SK-MEL-5 (cell line): ENCODE measurements around the gene LRR1. TPM values are rescaled to one million over a fixed set of nuclear protein-coding genes. Genes with fewer than 3 reads are reported as not detected.

Experiments used
- DNase-seq: peaks from one replicate; pipeline ENCODE4 v3.0.0-alpha.2; 2016; ENCODE audit warnings: low read depth, low spot score
- in situ Hi-C: cut with HindIII; loops from 2 replicates; pipeline ENCODE4 v1.10.0; 2016; ENCODE audit warnings: low sequenced_read_pairs, high pct_unique_total_duplicates, low pct_unique_long_range_greater_than_20kb
- polyA plus RNA-seq, 2 experiments: library from polyadenylated mRNA; depleted of rRNA; stranded (reverse); fragments of >200 nt; gene quantifications; 2 replicates each; pipeline ENCODE4 v1.2.3, GENCODE V29; 2015
- total RNA-seq: library from RNA; depleted of rRNA; stranded (reverse); fragments of >200 nt; shearing (Covaris generic); gene quantifications from 2 replicates; pipeline ENCODE4 v1.2.3, GENCODE V29; 2014; rRNA removed

The LRR1 gene, protein sequence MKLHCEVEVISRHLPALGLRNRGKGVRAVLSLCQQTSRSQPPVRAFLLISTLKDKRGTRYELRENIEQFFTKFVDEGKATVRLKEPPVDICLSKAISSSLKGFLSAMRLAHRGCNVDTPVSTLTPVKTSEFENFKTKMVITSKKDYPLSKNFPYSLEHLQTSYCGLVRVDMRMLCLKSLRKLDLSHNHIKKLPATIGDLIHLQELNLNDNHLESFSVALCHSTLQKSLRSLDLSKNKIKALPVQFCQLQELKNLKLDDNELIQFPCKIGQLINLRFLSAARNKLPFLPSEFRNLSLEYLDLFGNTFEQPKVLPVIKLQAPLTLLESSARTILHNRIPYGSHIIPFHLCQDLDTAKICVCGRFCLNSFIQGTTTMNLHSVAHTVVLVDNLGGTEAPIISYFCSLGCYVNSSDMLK
- total RNA-seq, result 21.3 and 23.3 TPM in 2 replicates
- 9.3 and 13.6 TPM in 2 replicates for polyA plus RNA-seq (2015; cell fraction: cytosol; rRNA removed)
- polyA plus RNA-seq (2015; cell fraction: nucleus; rRNA removed), result 5.0 and 19.1 TPM in 2 replicates

- DNase-seq, result peak; percentile 74
- in situ Hi-C loops, result no loop called here
Measured at GRCh38 chr14:49598485-49599300, at the start of gene LRR1. Gene LRR1 (plus strand): TSS chr14:49598940. CDS start chr14:49599021, 81 bp downstream.

DNA sequence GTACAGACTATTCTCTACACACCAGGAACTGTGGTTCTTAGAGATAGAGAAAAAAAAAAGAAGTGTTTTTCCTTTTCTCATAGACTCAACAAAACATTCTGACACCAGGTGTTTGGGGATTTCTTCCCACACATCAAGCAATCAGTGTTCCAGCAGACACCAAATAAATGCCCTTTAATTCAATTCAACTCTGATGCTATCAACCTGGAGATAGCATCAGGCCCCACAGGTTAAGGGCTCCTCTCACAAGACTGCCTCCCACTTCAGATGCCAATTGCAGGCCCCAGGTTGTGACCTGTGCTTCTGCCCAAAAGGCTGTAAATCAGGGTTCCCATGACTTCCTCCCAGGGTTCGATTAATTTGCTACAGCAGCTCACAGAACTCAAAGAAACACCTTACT lies 49.3 kb upstream of the LRR1 start:
- in situ Hi-C loops, result no loop called here
- DNase-seq, result no peak

DNA sequence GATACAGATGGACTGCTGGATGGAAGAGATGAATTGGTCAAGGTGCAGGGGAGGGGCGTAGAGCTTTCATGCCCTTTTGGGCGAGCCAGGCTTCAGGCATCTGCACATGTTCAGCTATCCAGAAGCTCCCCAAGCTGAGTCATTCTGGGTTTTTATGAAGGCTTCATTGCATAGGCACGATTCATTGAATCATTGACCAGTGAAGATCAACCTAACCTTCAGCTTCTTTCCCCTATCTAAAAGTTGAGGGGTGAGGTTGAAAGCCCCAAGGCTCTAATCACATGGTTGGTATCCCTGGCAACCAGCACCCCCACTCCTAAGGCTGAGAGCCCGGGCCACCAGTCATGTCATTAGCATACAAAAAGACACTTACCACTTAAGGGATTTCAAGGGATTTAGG lies 48.9 kb upstream of the LRR1 start:
- no peak for DNase-seq
- in situ Hi-C loops, result no loop called here

DNA sequence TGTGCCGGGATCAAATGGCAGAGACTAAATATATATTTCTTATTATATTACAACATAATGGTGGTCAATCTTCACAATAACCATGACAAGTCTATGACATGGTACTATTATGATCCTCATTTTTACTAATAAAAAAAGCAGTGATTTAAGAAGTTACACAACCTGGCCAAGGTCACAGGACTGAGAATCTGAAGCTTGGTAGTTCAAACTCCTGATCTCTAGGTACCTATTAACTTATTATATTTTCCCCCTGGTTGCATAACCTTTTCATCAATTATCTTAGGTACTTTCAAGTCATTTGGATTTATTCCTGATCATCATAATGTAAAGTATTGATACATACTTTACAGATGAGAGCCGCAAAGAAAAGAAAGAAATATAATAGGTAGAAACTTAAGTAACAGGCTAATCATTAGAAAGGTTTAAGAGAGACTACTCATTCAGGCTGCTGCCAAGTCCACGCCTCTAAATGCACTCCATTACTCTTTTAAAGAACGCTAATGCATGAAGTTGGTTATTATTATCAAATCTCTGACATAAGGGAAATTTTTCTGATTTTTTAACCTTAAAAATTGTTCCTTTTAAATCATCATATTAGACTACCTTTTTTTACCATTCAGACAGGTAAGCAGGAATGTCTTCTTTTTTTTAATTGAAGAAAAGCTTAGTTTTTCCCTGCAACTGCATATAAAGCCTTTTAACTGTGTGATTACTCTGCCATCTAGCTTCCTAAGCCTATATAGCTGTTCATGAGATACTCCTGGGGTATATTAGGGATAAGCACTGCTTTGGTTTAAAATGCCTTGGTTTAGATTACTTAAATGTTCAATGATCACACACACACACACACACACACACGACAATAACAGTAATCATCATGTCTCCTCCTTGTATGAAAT lies 48.2 kb upstream of the LRR1 start:
- in situ Hi-C loops, result no loop called here
- DNase-seq, result peak; percentile 44

DNA sequence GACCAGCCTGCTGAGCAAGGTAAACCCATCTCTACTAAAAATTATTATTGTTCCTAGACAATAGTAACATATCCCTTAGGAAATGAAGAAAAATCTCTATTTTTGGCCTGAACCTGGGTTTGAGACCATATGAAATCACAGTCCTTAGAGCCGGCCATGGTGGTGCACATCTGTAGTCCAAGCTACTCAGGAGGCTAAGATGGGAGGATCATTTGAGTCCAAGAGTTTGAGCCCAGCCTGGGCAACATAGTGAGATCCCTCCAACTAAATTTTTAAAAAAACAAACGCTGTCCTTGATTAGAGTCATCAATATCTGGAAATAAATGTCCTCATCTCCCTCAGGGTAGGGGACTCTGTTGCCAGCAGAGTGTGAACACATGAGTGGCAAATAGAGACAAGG lies 47.2 kb upstream of the LRR1 start:
- in situ Hi-C loops, result no loop called here
- DNase-seq, result no peak

DNA sequence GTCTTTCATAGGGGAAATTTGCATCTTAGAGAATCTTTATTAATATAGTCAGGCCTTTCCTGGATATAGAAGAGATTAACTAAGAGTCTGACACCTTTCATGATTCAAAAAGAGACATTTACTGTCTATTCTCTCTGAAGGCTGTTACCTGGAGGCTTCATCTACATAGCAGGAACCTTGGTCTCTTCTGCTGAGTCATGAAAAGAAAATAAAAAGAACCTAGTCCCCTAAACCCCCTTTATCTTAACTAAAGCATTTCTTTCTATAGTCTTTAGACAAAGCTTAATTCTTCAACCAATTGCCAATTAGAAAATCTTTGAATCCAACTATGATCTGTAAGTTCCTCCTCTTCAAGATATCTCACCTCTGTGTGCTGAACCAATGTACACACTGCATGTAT lies 45.6 kb upstream of the LRR1 start:
- no peak for DNase-seq
- in situ Hi-C loops, result no loop called here

DNA sequence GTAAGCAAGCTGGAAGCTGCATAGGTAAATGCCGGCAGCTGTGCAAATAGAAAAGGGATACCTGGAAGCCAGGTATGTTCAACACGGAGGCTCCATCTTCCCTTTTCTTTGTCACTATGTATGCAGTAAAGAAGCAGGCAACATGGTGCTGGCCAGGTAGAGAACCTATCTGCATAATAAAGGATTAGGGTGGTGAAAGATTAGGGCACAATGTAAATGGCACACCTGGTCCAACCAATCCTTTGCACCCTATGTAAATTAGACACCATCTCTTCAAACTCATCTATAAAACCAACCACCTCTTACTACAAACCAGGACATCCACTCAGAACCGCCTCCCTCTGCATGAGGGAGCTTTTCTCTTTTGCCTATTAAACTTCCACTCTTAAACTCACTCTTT lies 44.8 kb upstream of the LRR1 start:
- in situ Hi-C loops, result no loop called here
- no peak for DNase-seq

GRCh38 chr14:49559979-49560768 lies 38.6 kb upstream of the LRR1 start:
- in situ Hi-C loops, result no loop called here
- DNase-seq, result no peak

GRCh38 chr14:49566714-49567113 lies 32.0 kb upstream of the LRR1 start:
- in situ Hi-C loops, result no loop called here

DNA sequence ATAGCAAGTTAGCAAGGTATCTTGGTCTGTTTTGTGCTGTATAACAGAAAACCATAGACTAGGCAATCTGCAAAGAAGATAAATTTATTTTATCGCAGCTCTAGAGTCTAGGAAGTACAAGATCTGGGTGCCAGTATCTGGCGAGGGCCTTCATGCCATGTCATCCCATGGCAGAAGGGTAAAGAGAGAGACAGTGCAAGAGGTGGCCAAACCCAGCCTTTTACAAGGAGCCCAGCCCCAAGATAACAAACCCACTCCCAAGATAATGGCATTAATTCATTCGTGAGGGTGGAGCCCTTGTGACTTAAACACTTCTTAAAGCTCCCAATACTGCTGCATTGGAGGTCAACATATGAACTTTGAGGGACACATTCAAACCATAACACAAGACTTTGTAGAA lies 29.5 kb upstream of the LRR1 start:
- no peak for DNase-seq
- in situ Hi-C loops, result no loop called here

More at GRCh38 chr14:49566714-49567113, 32.0 kb upstream of the LRR1 start:
- DNase-seq, result no peak

GRCh38 chr14:49574038-49574437 lies 24.7 kb upstream of the LRR1 start:
- DNase-seq, result no peak
- in situ Hi-C loops, result no loop called here

DNA sequence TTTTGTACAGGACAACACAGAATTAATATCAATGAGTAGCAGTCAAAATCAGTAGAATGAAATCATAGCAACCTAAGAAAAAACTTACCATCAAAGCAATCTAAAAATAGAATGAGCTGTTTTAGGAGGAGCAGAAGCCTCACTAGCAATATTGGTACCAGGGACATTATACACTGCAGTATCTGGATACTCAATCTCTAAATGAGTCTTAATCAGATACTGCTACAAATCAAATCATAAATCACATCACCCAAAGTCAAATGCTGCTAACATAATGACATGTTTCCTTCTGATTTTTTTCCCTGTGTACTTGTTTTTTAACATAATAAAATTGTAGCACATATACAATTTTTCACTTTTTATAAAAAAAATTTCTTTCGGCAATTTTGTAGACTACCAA lies 20.6 kb upstream of the LRR1 start:
- in situ Hi-C loops, result no loop called here
- DNase-seq, result no peak

GRCh38 chr14:49579841-49580240 lies 18.9 kb upstream of the LRR1 start:
- in situ Hi-C loops, result no loop called here

DNA sequence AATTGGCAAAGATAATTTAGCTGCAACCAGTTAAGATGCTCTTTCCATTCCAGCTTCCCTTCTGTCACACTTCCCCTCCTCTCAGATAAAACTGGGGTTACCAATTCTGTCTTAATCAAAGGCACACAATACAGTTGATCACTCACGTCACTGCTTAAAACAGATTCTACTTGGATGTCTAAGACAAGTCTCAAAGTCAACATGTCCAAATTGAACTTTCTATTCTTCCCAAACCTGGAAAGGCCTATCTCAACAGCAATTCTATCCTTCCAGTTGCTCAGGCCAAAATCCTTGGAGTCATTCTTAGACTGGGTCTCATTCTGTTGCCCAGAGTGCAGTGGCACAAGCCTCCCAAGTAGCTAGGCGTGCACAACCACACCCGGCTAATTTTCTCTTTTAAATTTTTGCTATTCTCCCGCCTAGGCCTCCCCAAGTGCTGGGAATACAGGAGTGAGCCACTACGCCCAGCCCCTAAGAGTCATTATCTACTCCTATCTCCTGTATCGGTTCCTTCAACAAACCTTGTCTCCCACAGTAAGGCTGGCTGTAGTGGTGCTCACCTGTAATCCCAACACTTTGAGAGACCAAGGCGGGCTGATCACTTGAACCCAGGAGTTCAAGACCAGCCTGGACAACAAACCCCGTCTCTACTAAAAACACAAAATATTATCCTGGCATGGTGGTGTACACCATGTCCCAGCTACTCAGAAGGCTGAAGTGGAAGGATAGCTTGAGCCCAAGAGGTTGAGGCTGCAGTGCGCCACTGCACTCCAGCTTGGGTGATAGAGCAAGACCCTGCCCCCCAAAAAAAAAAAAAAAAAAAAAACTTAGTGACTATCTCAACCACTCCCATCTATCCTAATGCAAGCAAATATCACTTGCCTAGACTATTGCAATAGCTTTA lies 17.3 kb upstream of the LRR1 start:
- no peak for DNase-seq
- in situ Hi-C loops, result no loop called here

More at GRCh38 chr14:49579841-49580240, 18.9 kb upstream of the LRR1 start:
- no peak for DNase-seq

DNA sequence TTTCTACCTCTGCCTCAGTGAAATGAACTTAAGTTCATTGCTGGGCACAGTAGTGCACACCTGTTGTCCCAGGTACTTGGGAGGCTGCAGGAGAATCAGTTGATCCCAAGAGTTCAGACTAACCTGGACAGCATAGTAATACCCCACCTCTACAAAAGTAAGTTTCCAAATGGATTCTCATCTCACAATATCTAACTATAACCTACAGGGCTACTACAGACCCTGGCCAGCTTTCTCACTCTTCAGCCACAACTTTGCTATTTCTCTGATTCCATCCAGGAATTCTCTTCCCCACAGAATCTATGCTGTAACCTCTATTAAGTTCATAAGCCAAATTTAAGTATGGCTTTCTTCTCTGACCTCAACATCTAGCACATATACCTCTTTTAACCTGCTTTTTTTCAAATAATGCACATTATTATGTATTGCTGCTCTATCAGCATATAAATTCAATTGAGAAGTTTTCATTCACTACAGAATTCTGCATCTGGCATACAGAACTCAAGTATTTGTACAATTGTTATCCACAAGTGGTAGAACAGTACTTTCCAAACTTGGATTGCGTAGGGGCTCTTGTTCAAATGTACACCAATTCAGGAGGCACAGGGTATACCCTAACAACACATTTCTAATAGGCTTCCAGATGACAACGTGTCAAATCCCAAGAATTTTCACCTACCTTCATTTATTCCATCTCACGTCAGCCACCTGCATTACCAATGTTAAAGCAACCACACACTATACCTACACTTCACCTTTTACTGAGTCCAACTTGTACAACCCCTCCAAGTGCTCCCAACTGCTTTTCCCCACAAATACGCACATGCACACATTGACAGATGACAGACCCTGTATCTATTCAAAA lies 16.4 kb upstream of the LRR1 start:
- DNase-seq, result no peak
- in situ Hi-C loops, result no loop called here
